GM18951 (cell line): Measurements from ENCODE around the gene RPLP2.
A peak's percentile ranks its signal among the peaks of the same experiment; 100 is the strongest.

Experiments
- POLR2A ChIP-seq: IDR thresholded peaks from 4 replicates; pipeline ENCODE4 v1.6.1; 2011; ENCODE audit warnings: mild to moderate bottlenecking; ENCODE audit not compliant: insufficient read length, insufficient read depth; ENCODE audit errors: extremely low read depth
- in situ Hi-C: fragments of 300-500 bp; cut with MboI; formaldehyde crosslinking; loops from one replicate; pipeline ENCODE4 v1.12.0; 2022; ENCODE audit warnings: low sequenced_read_pairs, mixed read lengths, inconsistent platforms; ENCODE audit not compliant: unreplicated experiment

RPLP2 gene

GRCh38 chr11:812390-812789 is 2.6 kb downstream of the RPLP2 start:
- TF ChIP-seq POLR2A = no peak
- in situ Hi-C loops = no loop called here

DNA sequence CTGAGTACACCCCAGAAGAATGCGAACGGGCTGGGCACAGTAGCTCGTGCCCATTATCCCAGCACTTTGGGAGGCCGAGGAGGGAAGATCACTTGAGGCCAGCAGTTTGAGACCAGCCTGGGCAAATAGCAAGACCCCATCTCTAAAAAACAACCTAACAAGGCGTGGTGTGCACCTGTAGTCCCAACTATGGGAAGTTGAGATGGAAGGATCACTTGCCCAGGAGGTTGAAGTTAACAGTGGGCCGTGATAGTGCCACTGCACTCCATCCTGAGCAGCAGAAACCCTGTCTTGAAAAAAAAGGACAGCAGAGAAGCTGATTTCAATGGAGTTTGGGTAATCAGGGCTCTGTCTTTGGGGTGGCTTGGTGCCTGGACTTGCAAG is 3.3 kb downstream of the RPLP2 start:
- TF ChIP-seq POLR2A = no peak
- in situ Hi-C loops = no loop called here

GRCh38 chr11:813456-814096 is 3.8 kb downstream of the RPLP2 start:
- in situ Hi-C loops = no loop called here
- TF ChIP-seq POLR2A = peak; percentile 22

DNA sequence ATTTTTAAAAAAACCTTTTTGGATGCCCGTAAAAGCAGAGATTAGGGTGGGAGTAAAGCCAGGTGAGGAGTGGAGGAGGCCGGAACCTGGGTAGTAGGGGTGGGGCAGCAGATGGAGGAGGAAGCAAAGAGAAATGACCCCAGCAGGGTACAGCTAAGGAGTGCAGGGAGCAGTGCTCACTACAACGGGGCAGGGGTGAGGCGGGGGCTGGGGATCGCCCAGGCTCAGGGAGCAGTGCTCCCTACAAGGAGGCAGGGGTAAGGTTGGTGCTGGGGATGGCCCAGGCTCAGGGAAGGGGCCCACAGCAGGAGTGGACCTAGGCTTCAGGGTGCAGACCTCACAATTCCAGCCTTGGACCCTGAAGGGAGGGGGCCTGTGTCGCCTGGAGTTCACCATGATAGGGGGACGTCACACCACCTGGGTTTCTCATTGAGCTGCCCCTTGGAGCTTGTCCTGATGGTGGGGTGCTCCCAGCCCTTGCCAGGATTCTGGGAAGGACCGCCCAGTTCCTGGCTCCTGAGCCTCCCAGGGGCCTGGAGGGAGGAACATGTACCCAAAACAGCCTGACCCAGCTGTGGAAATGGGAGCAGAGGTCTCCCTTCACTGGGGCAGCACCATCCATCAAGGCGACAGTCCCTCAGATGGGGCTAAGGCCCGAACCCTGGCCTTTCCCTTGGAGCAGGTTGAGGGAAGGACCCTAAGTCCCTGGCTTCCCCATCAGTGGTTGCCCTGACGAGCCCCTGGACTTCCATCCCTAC is 6.1 kb downstream of the RPLP2 start:
- TF ChIP-seq POLR2A = peak; percentile 25
- in situ Hi-C loops = no loop called here

DNA sequence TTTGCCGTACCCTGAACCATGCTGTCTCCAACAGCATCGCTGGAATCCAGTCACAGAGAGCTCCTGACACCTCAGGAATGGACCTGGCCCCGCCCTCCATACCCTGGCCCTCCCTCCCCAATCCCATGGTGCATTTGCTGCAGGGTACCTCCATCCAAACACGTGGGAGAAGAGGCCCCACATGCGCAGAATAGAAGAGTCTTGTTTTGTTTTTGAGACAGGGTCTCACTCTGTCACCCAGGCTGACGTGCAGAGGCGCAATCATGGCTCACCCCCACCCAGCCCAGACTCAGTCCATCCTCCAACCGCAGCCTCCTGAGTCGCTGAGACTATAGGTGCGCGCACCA is 6.6 kb downstream of the RPLP2 start:
- in situ Hi-C loops = no loop called here
- TF ChIP-seq POLR2A = no peak

DNA sequence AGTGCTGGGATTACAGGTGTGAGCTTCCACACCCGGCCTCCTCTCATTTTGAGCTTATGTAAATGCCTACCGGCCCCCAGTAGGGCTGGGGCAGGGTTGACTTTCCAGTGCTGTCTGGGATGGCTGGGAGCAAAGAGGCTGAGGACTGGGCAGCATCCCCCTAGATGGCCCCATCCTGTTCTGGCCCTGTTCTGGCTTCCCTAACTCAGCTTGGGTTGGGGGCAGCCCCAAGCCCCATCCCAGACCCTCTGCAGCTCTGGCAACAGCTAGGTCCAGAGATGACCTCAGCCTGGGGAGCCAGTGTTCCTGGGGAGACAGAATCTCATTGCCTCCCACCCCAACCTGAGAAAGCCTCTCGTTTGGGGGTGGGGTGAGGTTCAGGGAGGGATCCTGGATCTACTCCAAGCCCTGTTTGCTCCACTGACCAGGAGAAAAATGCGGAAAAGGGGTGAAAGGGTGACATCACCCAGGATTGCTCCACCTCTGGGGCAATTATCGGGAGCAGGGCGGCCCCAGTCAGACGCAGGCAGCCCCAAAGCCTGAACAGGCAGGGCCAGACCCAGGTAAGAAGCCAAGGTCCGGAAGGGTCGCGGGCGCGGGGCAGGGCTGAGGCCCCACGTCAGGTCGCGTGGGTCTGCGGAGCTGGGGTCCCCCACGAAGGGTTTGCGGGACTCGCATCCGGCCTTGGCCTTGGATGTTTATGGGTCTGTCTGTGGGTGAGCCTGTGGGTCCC is 8.8 kb downstream of the RPLP2 start, which contains the start of gene PNPLA2:
Gene PNPLA2, plus strand, starts transcription at position 519 of the 733 bp plus-strand sequence. CDS start 805 bp downstream, outside the sequence.
- TF ChIP-seq POLR2A = no peak
- in situ Hi-C loops = no loop called here

DNA sequence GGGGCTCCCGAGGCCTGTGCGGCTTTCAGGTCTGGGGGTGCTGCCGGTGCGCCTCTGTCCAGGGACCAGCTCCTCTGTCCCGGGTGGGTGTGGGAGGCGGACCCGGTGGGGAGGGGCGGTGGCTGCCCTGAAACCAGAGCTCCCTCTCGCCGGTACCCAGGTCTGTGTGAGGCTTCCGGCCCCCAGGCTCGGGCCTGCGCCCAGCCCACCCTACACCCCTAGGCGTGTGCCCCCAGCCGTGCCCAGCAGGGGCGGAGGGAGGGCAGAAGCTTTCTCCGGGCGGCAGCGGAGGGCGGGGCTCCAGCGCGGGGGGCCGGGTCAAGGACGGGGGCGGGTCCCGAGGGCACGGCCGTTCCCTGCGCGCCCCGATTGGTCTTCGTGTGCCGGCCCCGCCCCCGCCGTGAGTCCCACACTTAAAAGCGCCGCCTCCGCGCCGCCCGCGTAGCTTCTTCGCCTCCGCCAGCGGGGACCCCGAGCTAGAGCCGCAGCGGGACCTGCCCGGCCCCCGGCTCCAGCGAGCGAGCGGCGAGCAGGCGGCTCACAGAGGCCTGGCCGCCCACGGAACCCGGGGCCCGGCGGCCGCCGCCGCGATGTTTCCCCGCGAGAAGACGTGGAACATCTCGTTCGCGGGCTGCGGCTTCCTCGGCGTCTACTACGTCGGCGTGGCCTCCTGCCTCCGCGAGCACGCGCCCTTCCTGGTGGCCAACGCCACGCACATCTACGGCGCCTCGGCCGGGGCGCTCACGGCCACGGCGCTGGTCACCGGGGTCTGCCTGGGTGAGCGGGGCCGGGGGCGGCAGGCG is 9.6 kb downstream of the RPLP2 start:
- in situ Hi-C loops = no loop called here
- TF ChIP-seq POLR2A = peak; percentile 95

GRCh38 chr11:819943-820649 is 10.3 kb downstream of the RPLP2 start:
- in situ Hi-C loops = no loop called here
- peak; percentile 14 for TF ChIP-seq POLR2A

- in situ Hi-C loops = no loop called here
- TF ChIP-seq POLR2A = no peak
These were observed 11.1 kb downstream of the RPLP2 start for GRCh38 chr11:820655-821511.

DNA sequence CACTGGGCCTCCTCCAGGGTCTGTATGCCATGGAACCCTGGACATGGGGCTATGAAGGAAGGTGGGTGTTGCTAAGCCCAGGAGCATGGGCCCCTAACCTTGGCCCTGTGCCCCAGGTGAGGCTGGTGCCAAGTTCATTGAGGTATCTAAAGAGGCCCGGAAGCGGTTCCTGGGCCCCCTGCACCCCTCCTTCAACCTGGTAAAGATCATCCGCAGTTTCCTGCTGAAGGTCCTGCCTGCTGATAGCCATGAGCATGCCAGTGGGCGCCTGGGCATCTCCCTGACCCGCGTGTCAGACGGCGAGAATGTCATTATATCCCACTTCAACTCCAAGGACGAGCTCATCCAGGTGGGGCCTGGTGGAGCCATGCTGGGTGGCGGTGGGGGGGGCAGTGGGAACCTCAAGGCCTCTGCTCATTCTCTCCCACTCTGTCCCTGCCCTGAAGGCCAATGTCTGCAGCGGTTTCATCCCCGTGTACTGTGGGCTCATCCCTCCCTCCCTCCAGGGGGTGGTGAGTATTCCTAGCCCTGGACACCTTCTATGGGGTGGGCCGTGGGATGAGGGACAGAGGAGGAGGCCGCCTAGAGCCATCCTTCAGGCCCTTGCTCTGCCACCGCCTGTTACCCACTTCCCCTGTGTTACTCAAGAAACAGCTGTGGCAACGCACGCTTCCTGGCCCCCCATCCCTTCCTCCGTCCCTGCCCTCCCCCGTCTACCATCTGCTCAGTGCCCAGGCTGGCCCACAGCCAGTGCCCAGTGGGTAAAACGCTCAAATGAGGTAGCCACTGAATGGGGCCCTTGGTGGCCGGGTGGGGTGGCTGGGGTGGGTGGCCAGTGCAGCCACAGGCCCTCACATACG is 12.0 kb downstream of the RPLP2 start:
- TF ChIP-seq POLR2A = no peak
- in situ Hi-C loops = no loop called here

GRCh38 chr11:823441-824291 is 13.9 kb downstream of the RPLP2 start:
- in situ Hi-C loops = no loop called here
- TF ChIP-seq POLR2A = no peak
